Endothelial cell (in vitro differentiated cells): ENCODE results near the gene C1GALT1. TPM values are rescaled to one million over a fixed set of nuclear protein-coding genes. Genes with fewer than 3 reads are reported as not detected.

ENCODE experiments used
- DNase-seq: peaks from one replicate; pipeline ENCODE4 v3.0.0; 2021; ENCODE audit warnings: low spot score
- H3K27ac Mint-ChIP-seq: one replicate; pipeline ENCODE4 v1.8.0; 2021; ENCODE audit warnings: mixed read lengths, inconsistent platforms; ENCODE audit not compliant: unreplicated experiment
- H3K27me3 Mint-ChIP-seq: one replicate; pipeline ENCODE4 v1.8.0; 2021; ENCODE audit warnings: mild to moderate bottlenecking, moderate library complexity, mixed read lengths, inconsistent platforms; ENCODE audit not compliant: unreplicated experiment
- H3K36me3 Mint-ChIP-seq: one replicate; pipeline ENCODE4 v1.8.0; 2021; ENCODE audit warnings: mild to moderate bottlenecking, low read depth, mixed read lengths, inconsistent platforms; ENCODE audit not compliant: unreplicated experiment
- H3K4me1 Mint-ChIP-seq: one replicate; pipeline ENCODE4 v1.8.0; 2021; ENCODE audit warnings: mild to moderate bottlenecking, mixed read lengths, inconsistent platforms; ENCODE audit not compliant: unreplicated experiment
- H3K4me3 Mint-ChIP-seq: one replicate; pipeline ENCODE4 v1.8.0; 2021; ENCODE audit warnings: mild to moderate bottlenecking, mixed read lengths, inconsistent platforms; ENCODE audit not compliant: unreplicated experiment
- H3K9me3 Mint-ChIP-seq: one replicate; pipeline ENCODE4 v1.8.0; 2021; ENCODE audit warnings: mixed read lengths, inconsistent platforms; ENCODE audit not compliant: unreplicated experiment
- CTCF ChIP-seq: fragments of 200-600 bp; sonication (generic); IDR thresholded peaks from one replicate; pipeline ENCODE4 v1.5.0; 2021; ENCODE audit warnings: antibody characterized with exemption; ENCODE audit not compliant: unreplicated experiment
- total RNA-seq: library from RNA; stranded (reverse); fragmentation: NEBNext Ultra II Directional; extraction: Animal tissue kit (Norgen Biotek cat#: 25700); gene quantifications from one replicate; pipeline ENCODE4 v1.2.1, GENCODE V29; 2021; ENCODE audit not compliant: unreplicated experiment

C1GALT1 gene
- total RNA-seq, 1 donor from 2014 or later, result 39.7 TPM

DNA sequence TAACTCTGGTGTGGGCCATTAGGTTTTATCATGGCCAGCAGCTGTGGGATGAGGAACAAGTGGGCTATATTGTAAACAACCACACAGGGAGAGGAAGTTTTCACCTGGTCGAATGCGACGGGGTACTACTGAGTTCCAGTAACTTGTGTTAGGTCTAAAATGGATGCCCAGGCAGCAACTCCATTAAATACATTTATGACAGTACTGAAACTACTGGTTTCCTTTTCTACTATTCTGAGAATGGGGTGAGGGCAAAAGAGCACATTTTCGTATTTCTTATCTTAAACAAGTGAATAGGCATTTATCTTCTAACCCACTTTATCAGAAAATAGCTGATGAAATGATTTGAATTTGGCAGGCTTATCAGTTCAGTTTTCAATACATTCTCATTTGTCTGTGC, 109.7 kb downstream of the C1GALT1 start:
- TF ChIP-seq CTCF, result no peak
- Mint-ChIP-seq H3K36me3 (no peaks in the 10 kb centered on the region), H3K9me3 (no peaks in the 10 kb centered on the region), H3K4me1 (peaks cover 11% of the 10 kb centered on the region), H3K27me3 (no peaks in the 10 kb centered on the region), H3K4me3 (no peak overlapping the region), H3K27ac (no peak overlapping the region)
- no peak for DNase-seq

GRCh38 chr7:7292608-7293007, 110.3 kb downstream of the C1GALT1 start:
- H3K27ac Mint-ChIP-seq, result no peak overlapping the region
- peaks cover 11% of the 10 kb centered on the region for H3K4me1 Mint-ChIP-seq
- no peak for DNase-seq
- no peak for TF ChIP-seq CTCF
- H3K27me3 Mint-ChIP-seq, result no peaks in the 10 kb centered on the region
- no peaks in the 10 kb centered on the region for H3K36me3 Mint-ChIP-seq
- no peak overlapping the region for H3K4me3 Mint-ChIP-seq
- no peaks in the 10 kb centered on the region for H3K9me3 Mint-ChIP-seq

- TF ChIP-seq CTCF, result no peak
- no peak overlapping the region for H3K27ac Mint-ChIP-seq
- H3K9me3 Mint-ChIP-seq, result no peaks in the 10 kb centered on the region
- H3K36me3 Mint-ChIP-seq, result no peaks in the 10 kb centered on the region
- DNase-seq, result no peak
- H3K27me3 Mint-ChIP-seq, result no peaks in the 10 kb centered on the region
- peaks cover 11% of the 10 kb centered on the region for H3K4me1 Mint-ChIP-seq
- H3K4me3 Mint-ChIP-seq, result no peak overlapping the region
These were observed 110.7 kb downstream of the C1GALT1 start for GRCh38 chr7:7293092-7293491.

GRCh38 chr7:7294911-7295310, 112.6 kb downstream of the C1GALT1 start:
- Mint-ChIP-seq H3K36me3 (no peaks in the 10 kb centered on the region), H3K27me3 (peaks cover 2% of the 10 kb centered on the region)

More at GRCh38 chr7:7294911-7295310, 112.6 kb downstream of the C1GALT1 start:
- no peak for TF ChIP-seq CTCF
- Mint-ChIP-seq H3K4me1 (peaks cover 11% of the 10 kb centered on the region), H3K4me3 (no peak overlapping the region), H3K27ac (no peak overlapping the region), H3K9me3 (no peaks in the 10 kb centered on the region)
- DNase-seq, result no peak
